ENCODE data around the gene ZNF18.

GRCh38 chr17:12041312-12041711, 44.0 kb upstream of the ZNF18 start:
- TF ChIP-seq CSDC2 (CRISPR knock-in tag; IDR thresholded peaks at IDR 0.05): no peak
- TF ChIP-seq SNAI2 (CRISPR knock-in tag; IDR thresholded peaks at IDR 0.05): no peak
- TF ChIP-seq ZNF70 (CRISPR knock-in tag; IDR thresholded peaks at IDR 0.05): no peak
- no peak for TF ChIP-seq ARNTL (CRISPR knock-in tag; IDR thresholded peaks at IDR 0.05; ENCODE audit: borderline replicate concordance, low read depth)
- TF ChIP-seq GLIS3 (CRISPR knock-in tag; IDR thresholded peaks at IDR 0.05): no peak
- no peak for TF ChIP-seq POU6F1 (CRISPR knock-in tag; IDR thresholded peaks at IDR 0.05; ENCODE audit: borderline replicate concordance, low read depth)
